CD4-positive, alpha-beta T cell treated with Interleukin-6 for 4 hours (primary cell): ENCODE data around the gene DNAH1.
"Not testable (repeated sequence)": the region's sequence is repeated elsewhere in the genome, so short reads cannot be mapped to it uniquely, and the experiment has no call there.

Experiments used
- DNase-seq: peaks from one replicate; pipeline ENCODE4 v3.0.0-alpha.2; 2020; ENCODE audit warnings: mixed read lengths

The DNAH1 gene

GRCh38 chr3:52315977-52316764, at the start of gene DNAH1:
TSS of gene DNAH1 (plus strand) at chr3:52316319. CDS start at chr3:52322443, 6,124 bp downstream.
- no peak for DNase-seq

- peak; percentile 75 for DNase-seq
Observed at GRCh38 chr3:52268036-52268435, 48.1 kb upstream of the DNAH1 start.

- DNase-seq, result no peak
Observed at GRCh38 chr3:52269776-52270175, 46.3 kb upstream of the DNAH1 start.

DNA sequence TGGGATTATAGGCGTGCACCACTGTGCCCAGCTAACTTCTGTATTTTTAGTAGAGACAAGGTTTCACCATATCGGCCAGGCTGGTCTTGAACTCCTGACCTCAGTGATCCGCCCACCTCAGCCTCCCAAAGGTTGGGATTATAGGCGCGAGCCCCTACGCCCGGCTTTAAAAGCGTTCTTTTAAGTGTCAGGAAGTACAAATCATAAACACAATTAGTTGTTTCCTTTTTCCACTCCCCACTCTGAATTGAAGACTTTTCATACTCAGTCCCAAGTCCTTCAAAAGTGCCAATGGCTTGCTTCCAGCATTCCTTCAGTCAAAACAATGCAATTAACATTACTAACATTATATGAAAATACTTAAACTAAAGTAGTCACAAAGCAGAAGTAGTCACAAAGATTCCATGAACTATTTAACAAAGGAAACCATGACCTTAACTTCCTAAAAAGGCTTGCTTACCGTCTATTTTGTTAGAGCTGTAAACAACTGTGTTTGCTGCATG, 45.8 kb upstream of the DNAH1 start:
- no peak for DNase-seq

- DNase-seq, result not testable (repeated sequence)
Observed at GRCh38 chr3:52272172-52272571, 43.9 kb upstream of the DNAH1 start.

DNA sequence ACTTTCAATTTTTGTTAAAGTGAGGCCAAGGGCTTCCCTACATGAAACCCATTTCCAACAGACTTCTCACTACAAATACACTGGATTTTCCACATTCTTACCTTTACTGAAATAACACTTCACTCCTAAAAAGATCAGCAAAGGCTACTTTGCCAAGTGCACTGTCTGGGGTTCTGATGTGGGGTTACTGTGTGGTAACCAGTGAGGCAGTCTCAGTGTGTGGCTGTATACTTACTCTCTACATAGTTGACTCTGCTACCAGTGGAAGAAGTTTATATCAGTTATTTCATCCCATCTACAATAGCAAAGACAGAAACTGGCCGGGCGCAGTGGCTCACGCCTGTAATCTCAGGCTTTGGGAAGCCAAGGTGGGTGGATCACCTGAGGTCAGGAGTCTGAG, 43.3 kb upstream of the DNAH1 start:
- DNase-seq, result no peak

- DNase-seq, result not testable (repeated sequence)
Observed at GRCh38 chr3:52274781-52275180, 41.3 kb upstream of the DNAH1 start.

DNA sequence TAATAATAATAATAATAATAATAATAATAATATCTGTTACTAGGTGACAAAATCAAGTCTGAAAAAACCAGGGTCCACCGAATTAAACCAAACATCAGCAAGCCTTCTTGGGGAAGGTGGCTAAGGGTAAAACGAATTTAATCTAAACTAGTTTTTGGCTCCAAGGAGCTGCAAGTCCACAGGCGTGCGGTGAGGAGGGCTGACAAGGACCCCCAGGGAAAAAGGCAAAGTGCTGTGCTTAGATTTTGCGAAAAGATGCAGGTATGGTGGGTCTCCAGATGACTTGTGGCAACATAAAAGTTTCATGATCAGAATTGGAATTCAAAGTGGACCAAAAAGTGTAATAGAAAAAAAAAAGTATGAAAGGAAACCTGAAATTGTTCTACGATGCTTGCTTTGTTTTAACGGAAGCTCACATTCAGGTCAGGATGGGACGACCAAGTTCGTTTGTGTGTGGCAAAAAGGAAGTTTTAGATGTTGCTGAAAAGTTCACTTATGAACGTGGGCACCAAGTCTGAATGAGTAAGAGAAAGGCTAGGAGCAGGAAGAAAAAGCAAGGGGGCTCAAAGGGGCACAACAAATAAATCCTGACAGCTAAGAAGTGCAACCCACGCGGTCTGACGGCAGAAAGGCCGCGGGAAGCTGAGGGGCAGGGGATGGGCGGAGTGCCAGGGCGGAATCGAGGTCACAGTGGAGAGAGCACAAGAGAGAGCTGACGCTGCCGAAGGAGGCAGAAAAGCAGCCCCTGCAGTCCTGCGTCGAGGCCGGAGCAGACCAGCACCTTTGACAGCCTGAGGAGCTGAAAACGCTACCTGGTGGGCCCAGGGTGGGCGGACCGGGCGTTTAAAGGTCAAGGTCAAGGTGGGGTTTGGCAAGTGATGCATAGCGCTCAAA, 38.8 kb upstream of the DNAH1 start:
- peak; percentile 74 for DNase-seq

DNA sequence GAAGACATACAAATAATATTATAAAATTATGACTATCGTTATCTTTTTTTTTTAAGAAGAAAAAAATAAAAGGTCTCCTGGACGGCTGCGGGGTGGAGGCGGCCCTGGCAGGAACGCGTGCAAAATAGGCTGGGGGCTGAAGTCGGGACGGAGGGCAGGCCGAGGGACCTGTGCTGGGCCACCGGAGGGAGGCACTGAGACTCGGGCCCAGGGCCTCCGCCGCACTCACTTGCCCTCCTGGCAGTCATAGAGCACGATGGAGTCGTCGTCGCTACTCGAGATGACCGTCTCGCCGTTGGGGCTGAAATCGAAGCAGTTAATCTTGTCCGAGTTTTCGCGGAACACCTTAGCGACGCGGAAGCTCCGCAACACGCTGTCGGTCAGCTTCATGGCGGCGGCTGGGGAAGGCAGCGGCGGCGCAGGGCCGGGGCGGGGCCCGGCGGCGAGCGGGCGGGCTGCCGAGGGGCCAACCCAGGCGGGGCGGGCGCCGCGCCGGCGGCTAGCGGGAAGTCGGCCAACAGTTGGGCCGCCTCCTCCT, 38.1 kb upstream of the DNAH1 start:
- DNase-seq, result peak; percentile 67

DNA sequence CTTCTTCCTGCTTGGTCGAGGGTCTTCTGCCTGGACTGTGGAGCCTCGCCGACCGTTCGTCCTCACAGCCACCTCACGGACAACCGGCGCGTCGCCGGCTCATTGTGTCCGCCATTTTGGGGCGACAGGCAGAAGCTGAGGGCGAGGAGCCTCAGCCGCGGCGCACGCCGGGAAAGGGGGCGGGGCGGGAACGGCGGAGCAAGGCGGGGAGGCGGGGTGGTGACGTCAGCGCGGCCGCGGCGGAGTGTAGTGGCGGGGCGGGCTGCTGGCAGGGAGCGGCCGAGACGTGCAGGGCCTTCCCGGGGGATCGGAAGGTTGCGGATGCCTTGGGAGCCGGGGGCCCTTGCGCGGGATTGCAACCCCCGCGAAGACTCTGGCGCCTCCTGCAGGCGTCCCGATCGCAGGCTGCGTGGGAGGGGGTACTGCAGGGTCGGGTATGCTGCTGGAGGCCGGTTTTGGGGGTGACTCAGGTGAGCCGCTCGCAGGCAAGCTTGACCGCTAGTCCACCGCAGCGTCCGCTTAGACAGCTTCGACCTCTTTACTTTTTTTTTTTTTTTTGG, 37.5 kb upstream of the DNAH1 start, which contains the start of gene WDR82:
TSS of gene WDR82 (minus strand) at position 140 of the 560 bp plus-strand sequence. CDS start 288 bp downstream, outside the sequence.
- peak; percentile 98 for DNase-seq

- no peak for DNase-seq
Observed at GRCh38 chr3:52279596-52279995, 36.5 kb upstream of the DNAH1 start.

GRCh38 chr3:52280050-52280461, 36.1 kb upstream of the DNAH1 start:
- no peak for DNase-seq

- peak; percentile 71 for DNase-seq
Observed at GRCh38 chr3:52281981-52282801, 33.9 kb upstream of the DNAH1 start.

DNA sequence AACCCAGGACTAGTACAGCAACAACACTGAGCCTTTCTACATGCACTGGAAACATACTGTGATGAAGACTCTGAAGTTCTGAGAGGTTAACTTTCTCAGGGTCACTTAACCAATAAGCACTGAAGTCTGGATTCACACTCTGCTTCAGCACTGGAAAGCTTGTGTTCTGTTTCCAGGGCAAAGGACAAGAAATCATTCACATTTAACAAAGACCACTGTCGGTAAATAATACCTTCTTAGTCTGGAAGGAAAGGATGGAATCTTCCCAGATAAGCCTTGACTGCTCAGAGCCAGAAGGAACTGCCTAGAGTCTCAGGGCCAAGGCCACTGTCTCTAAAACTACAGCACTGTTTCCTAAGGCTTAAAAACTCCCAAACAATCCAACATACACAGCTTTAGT, 32.8 kb upstream of the DNAH1 start:
- DNase-seq, result no peak

- not testable (repeated sequence) for DNase-seq
Observed at GRCh38 chr3:52284051-52284450, 32.1 kb upstream of the DNAH1 start.

DNA sequence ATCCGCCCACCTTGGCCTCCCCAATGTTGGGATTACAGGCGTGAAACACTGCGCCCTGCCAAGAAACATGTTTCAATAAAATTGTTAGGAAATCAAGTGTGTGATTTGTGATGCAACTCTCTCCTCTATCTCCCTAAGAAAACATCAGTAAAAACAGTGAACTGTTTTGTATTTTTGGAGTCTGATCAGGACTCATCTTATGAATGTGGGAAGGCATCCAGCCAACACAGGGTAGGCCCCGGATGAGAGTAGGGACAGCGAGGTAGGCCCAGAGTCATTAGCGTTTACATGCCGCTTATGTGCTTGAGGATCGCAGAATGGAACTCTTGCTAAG, 29.4 kb upstream of the DNAH1 start:
- no peak for DNase-seq

- no peak for DNase-seq
Observed at GRCh38 chr3:52288674-52289073, 27.4 kb upstream of the DNAH1 start.

DNA sequence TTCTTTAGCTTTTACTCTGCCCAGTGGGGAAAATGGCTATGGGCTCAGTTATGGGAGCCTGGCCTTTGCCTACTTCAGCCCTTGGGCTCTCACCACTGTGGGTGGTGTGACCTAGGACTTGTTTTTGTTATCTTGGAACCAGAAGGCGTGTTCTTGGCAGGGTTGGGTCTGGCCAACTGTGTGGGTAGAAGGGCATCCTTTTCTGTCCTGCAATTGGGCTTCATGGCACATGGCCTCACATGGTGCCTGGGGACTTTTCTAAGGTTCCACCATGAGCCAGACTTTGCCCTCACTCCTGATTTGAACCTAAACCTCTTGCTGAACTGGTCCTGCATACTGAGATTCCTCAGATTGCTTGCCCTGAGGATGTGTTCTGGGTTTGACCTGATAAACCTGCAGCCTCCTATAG, 26.8 kb upstream of the DNAH1 start:
- DNase-seq, result no peak

GRCh38 chr3:52289747-52290595, 26.1 kb upstream of the DNAH1 start:
- no peak for DNase-seq

GRCh38 chr3:52290596-52291507, 25.3 kb upstream of the DNAH1 start:
- DNase-seq, result no peak
